Fibroblast of skin of right quadriceps (primary cell): ENCODE data around the gene TTLL11.

Source experiments
- DNase-seq: peaks from one replicate; pipeline ENCODE4 v3.0.0-alpha.2; 2013

The TTLL11 gene

GRCh38 chr9:121780177-121781040, 312.7 kb downstream of the TTLL11 start:
- no peak for DNase-seq

GRCh38 chr9:121779381-121780117, 313.6 kb downstream of the TTLL11 start:
- DNase-seq, result no peak

DNA sequence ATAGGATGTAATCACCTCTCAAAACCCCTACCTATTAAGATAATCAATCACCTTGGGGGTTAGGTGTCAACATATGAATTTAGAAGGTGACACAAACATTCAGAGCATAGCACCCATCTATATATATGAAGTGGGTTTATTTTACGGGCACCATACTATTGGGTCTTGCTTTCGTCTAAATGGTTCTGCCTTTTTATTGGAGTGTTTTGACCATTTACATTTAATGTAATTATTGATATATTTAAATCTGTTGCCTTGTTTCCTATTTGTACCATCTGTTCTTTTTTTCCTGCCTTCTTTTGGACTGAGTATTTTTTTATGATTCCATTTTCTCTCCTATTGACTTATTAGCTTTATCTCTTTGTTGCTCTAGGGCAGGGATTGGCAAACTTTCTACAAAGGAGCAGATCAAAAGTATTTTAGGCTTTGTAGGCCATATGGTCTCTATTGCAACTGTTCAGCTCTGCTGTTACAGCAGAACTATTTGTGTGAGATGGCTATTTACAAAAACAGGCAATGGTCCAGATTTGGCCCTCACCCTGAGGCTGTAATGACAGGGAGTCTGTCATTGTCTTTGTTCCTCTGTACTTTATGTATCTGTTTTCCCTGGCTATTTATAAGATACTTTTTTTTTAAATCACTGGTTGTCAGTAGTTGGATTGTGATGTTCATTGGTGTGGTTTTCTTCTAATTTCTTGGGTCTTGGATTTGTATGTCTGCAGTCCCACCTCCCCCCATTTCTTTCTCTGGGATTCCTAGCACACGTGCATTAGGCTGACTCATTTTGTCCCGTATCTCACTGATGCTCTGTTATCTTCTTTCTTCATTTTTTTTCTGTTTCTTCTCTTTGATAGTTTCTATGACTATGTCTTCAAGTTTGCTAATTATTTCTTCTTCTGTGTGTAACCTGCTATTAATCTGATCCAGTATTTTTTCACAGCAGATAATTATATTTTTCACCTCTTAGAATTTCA, 314.6 kb downstream of the TTLL11 start:
- DNase-seq, result peak; percentile 30

- no peak for DNase-seq
Observed at GRCh38 chr9:121776739-121777637, 316.1 kb downstream of the TTLL11 start.

DNA sequence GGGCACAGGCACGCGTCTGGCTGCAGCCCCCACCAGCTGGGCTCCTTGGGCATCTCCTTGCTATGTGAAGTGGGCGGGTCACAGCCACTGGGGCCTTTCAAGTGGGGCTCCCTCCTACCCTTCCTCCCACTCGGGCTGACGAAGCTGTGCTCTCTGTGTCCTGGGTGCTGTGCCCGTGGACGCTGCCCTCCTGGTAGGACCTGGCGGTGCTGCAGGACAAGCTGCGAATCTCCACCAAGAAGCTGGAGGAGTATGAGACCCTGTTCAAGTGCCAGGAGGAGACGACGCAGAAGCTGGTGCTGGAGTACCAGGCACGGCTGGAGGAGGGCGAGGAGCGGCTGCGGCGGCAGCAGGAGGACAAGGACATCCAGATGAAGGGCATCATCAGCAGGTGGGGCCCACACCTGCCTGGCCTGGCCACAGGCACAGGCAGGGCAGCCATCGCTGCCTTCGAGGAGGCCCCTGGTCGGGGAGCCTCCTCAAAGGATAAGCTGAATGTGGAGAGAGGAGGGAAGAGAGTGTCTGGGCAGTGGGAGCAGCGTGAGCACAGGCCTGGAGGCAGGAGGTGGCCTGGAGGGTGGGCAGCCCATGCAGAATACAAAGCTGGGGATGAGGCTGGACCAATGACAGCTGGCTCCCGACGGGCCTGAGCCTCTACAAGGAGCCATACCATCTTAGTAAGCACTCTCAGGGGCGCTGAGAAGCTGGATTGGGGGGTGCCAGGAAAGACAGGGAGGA, 316.9 kb downstream of the TTLL11 start:
- DNase-seq, result no peak

DNA sequence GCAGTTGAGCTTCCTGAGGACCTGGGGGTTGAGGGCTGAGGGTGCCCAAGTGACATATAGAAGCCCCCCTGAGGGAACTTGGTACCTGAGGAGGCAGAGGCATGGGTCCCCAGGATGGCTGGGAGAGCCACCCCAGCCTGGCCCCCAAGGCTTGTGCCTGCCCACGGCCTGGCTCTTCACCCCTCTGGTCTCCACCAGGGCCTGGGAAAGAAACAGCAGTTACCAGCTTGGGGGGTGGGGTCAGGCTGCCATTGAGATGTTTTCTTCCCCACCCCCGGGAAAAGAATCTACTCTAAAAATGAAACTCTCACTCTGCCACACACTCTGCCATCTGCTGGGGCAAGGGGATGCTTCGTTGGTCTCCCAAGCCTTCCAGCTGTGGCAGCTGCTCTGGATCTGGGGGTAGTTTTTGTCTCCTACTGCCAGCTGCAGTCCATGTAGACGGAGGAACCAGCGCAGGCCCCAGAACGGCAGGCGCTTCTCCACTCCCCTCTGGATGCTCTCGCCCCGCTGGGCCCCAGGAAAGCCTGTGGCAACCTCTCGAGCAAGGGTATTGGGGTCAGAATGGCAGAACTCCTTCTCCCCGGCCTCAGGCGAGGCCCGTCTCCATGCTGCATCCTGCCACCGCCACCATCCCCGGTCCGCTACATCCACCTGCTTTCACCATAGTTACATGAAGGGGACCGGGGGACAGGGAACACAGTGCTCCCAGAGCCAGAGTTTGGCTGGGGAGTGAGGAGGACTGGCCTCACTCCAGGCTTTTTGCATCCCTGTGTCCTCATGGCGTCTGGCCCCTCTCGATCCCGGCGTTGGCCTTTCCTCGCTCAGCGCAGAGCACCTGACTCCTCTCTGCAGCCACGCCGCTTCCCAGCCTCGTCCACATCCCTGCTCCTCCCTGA, 318.1 kb downstream of the TTLL11 start:
- DNase-seq, result no peak

- no peak for DNase-seq
Observed at GRCh38 chr9:121773954-121774714, 319.0 kb downstream of the TTLL11 start.

GRCh38 chr9:121773286-121773953, 319.7 kb downstream of the TTLL11 start:
- DNase-seq, result no peak

GRCh38 chr9:121772600-121773285, 320.4 kb downstream of the TTLL11 start:
- DNase-seq, result no peak
